ENCODE data around the gene SECISBP2.

The SECISBP2 gene

GRCh38 chr9:89349607-89350006 is 31.3 kb downstream of the SECISBP2 start:
- peaks cover 100% of the 10 kb centered on the region for H3K36me3 Mint-ChIP-seq (ENCODE audit: low read depth)

GRCh38 chr9:89350988-89351557 is 32.8 kb downstream of the SECISBP2 start:
- H3K4me1 Mint-ChIP-seq (ENCODE audit: low read depth), result peaks cover 29% of the 10 kb centered on the region
- DNase-seq, result no peak
- no peak overlapping the region for H3K4me3 Mint-ChIP-seq
- no peaks in the 10 kb centered on the region for H3K27me3 Mint-ChIP-seq
- no peaks in the 10 kb centered on the region for H3K9me3 Mint-ChIP-seq
- H3K27ac Mint-ChIP-seq, result peak overlapping the region; percentile 88
- H3K36me3 Mint-ChIP-seq (ENCODE audit: low read depth), result peaks cover 100% of the 10 kb centered on the region

More at GRCh38 chr9:89349607-89350006, 31.3 kb downstream of the SECISBP2 start:
- H3K27ac Mint-ChIP-seq, result peak overlapping the region; percentile 84
- H3K9me3 Mint-ChIP-seq, result no peaks in the 10 kb centered on the region
- no peaks in the 10 kb centered on the region for H3K27me3 Mint-ChIP-seq
- no peak overlapping the region for H3K4me3 Mint-ChIP-seq
- DNase-seq, result no peak
- peaks cover 42% of the 10 kb centered on the region for H3K4me1 Mint-ChIP-seq (ENCODE audit: low read depth)

- Mint-ChIP-seq H3K4me3 (no peak overlapping the region), H3K27ac (peak overlapping the region; percentile 88), H3K27me3 (no peaks in the 10 kb centered on the region), H3K36me3 (ENCODE audit: low read depth) (peaks cover 100% of the 10 kb centered on the region), H3K4me1 (ENCODE audit: low read depth) (peaks cover 33% of the 10 kb centered on the region), H3K9me3 (no peaks in the 10 kb centered on the region)
- no peak for DNase-seq
These were observed 33.4 kb downstream of the SECISBP2 start for GRCh38 chr9:89351584-89352300.

GRCh38 chr9:89352451-89352850 is 34.2 kb downstream of the SECISBP2 start:
- Mint-ChIP-seq H3K9me3 (no peaks in the 10 kb centered on the region), H3K4me1 (ENCODE audit: low read depth) (peaks cover 40% of the 10 kb centered on the region), H3K4me3 (no peak overlapping the region), H3K36me3 (ENCODE audit: low read depth) (peaks cover 100% of the 10 kb centered on the region), H3K27ac (peak overlapping the region; percentile 88), H3K27me3 (no peaks in the 10 kb centered on the region)
- DNase-seq, result no peak

- Mint-ChIP-seq H3K4me3 (no peak overlapping the region), H3K36me3 (ENCODE audit: low read depth) (peaks cover 100% of the 10 kb centered on the region), H3K27ac (peak overlapping the region; percentile 88), H3K9me3 (no peaks in the 10 kb centered on the region), H3K4me1 (ENCODE audit: low read depth) (peaks cover 43% of the 10 kb centered on the region), H3K27me3 (no peaks in the 10 kb centered on the region)
- DNase-seq, result no peak
These were observed 34.8 kb downstream of the SECISBP2 start for GRCh38 chr9:89352874-89353649.

GRCh38 chr9:89353989-89354388 is 35.7 kb downstream of the SECISBP2 start:
- no peak for DNase-seq
- H3K4me3 Mint-ChIP-seq, result no peak overlapping the region
- no peaks in the 10 kb centered on the region for H3K27me3 Mint-ChIP-seq
- no peaks in the 10 kb centered on the region for H3K9me3 Mint-ChIP-seq
- H3K4me1 Mint-ChIP-seq (ENCODE audit: low read depth), result peaks cover 43% of the 10 kb centered on the region
- peak overlapping the region; percentile 78 for H3K27ac Mint-ChIP-seq
- H3K36me3 Mint-ChIP-seq (ENCODE audit: low read depth), result peaks cover 100% of the 10 kb centered on the region

GRCh38 chr9:89354471-89354870 is 36.2 kb downstream of the SECISBP2 start:
- no peaks in the 10 kb centered on the region for H3K27me3 Mint-ChIP-seq
- no peak overlapping the region for H3K4me3 Mint-ChIP-seq
- H3K27ac Mint-ChIP-seq, result peak overlapping the region; percentile 61
- no peaks in the 10 kb centered on the region for H3K9me3 Mint-ChIP-seq
- peaks cover 100% of the 10 kb centered on the region for H3K36me3 Mint-ChIP-seq (ENCODE audit: low read depth)
- peaks cover 43% of the 10 kb centered on the region for H3K4me1 Mint-ChIP-seq (ENCODE audit: low read depth)
- no peak for DNase-seq

- Mint-ChIP-seq H3K4me1 (ENCODE audit: low read depth) (peaks cover 35% of the 10 kb centered on the region), H3K9me3 (no peaks in the 10 kb centered on the region), H3K4me3 (no peak overlapping the region), H3K36me3 (ENCODE audit: low read depth) (peaks cover 100% of the 10 kb centered on the region), H3K27me3 (no peaks in the 10 kb centered on the region), H3K27ac (peak overlapping the region; percentile 85)
- no peak for DNase-seq
These were observed 38.5 kb downstream of the SECISBP2 start for GRCh38 chr9:89356782-89357181.

GRCh38 chr9:89357331-89358197 is 39.3 kb downstream of the SECISBP2 start:
- H3K36me3 Mint-ChIP-seq (ENCODE audit: low read depth), result peaks cover 100% of the 10 kb centered on the region
- H3K4me1 Mint-ChIP-seq (ENCODE audit: low read depth), result peaks cover 28% of the 10 kb centered on the region
- peak overlapping the region; percentile 85 for H3K27ac Mint-ChIP-seq
- no peaks in the 10 kb centered on the region for H3K9me3 Mint-ChIP-seq
- DNase-seq, result no peak
- no peaks in the 10 kb centered on the region for H3K27me3 Mint-ChIP-seq
- H3K4me3 Mint-ChIP-seq, result no peak overlapping the region

- Mint-ChIP-seq H3K4me3 (no peak overlapping the region), H3K27ac (peak overlapping the region; percentile 85), H3K27me3 (no peaks in the 10 kb centered on the region), H3K4me1 (ENCODE audit: low read depth) (peaks cover 22% of the 10 kb centered on the region), H3K36me3 (ENCODE audit: low read depth) (peaks cover 96% of the 10 kb centered on the region), H3K9me3 (no peaks in the 10 kb centered on the region)
- DNase-seq, result no peak
These were observed 40.1 kb downstream of the SECISBP2 start for GRCh38 chr9:89358376-89358916.

- no peak for DNase-seq
- peaks cover 95% of the 10 kb centered on the region for H3K36me3 Mint-ChIP-seq (ENCODE audit: low read depth)
- peaks cover 20% of the 10 kb centered on the region for H3K4me1 Mint-ChIP-seq (ENCODE audit: low read depth)
- H3K9me3 Mint-ChIP-seq, result no peaks in the 10 kb centered on the region
- peak overlapping the region; percentile 85 for H3K27ac Mint-ChIP-seq
- no peaks in the 10 kb centered on the region for H3K27me3 Mint-ChIP-seq
- no peak overlapping the region for H3K4me3 Mint-ChIP-seq
These were observed 40.7 kb downstream of the SECISBP2 start for GRCh38 chr9:89358985-89359384.

- peaks cover 20% of the 10 kb centered on the region for H3K4me1 Mint-ChIP-seq (ENCODE audit: low read depth)
These were observed 41.5 kb downstream of the SECISBP2 start for GRCh38 chr9:89359751-89360261.

GRCh38 chr9:89360465-89360864 is 42.2 kb downstream of the SECISBP2 start:
- peaks cover 20% of the 10 kb centered on the region for H3K4me1 Mint-ChIP-seq (ENCODE audit: low read depth)
- DNase-seq, result no peak
- no peaks in the 10 kb centered on the region for H3K9me3 Mint-ChIP-seq
- H3K27me3 Mint-ChIP-seq, result no peaks in the 10 kb centered on the region
- no peak overlapping the region for H3K4me3 Mint-ChIP-seq
- H3K36me3 Mint-ChIP-seq (ENCODE audit: low read depth), result peaks cover 88% of the 10 kb centered on the region
- peak overlapping the region; percentile 61 for H3K27ac Mint-ChIP-seq

More at GRCh38 chr9:89359751-89360261, 41.5 kb downstream of the SECISBP2 start:
- no peak for DNase-seq
- Mint-ChIP-seq H3K27ac (peak overlapping the region; percentile 82), H3K4me3 (no peak overlapping the region), H3K27me3 (no peaks in the 10 kb centered on the region), H3K9me3 (no peaks in the 10 kb centered on the region), H3K36me3 (ENCODE audit: low read depth) (peaks cover 93% of the 10 kb centered on the region)

GRCh38 chr9:89361031-89361430 is 42.7 kb downstream of the SECISBP2 start:
- H3K4me1 Mint-ChIP-seq (ENCODE audit: low read depth), result peaks cover 20% of the 10 kb centered on the region
- peaks cover 87% of the 10 kb centered on the region for H3K36me3 Mint-ChIP-seq (ENCODE audit: low read depth)
- H3K27ac Mint-ChIP-seq, result peak overlapping the region; percentile 12
- H3K9me3 Mint-ChIP-seq, result no peaks in the 10 kb centered on the region
- DNase-seq, result no peak
- no peak overlapping the region for H3K4me3 Mint-ChIP-seq
- H3K27me3 Mint-ChIP-seq, result no peaks in the 10 kb centered on the region
